HG03432 (cell line): Measurements from ENCODE around the gene BBX.

Experiments
- ATAC-seq: cut with Tn5 transposase; IDR thresholded peaks from one replicate; pipeline ENCODE4 v1.9.1; 2021; ENCODE audit warnings: mild to moderate bottlenecking, moderate library complexity; ENCODE audit not compliant: unreplicated experiment

Gene BBX

GRCh38 chr3:107644631-107645030 lies 121.9 kb downstream of the BBX start:
- no peak for ATAC-seq

DNA sequence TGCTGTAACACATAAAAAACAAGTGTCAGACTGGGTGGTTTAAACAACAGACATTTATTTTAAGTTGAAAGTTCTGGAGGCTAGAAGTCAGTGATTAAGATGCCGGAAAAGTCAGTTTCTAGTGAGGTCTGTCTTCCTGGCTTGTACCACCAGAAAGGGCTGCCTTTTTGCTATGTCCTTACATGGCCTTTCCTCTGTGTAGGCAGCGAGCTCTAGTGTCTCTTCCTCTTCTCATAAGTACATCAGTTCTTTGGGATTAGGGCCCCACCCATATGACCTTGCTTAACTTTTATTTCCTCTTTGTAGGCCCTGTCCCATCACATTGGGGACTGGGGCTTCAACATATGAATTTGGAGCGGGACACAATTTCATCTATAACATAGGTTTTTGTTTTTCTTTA lies 128.0 kb downstream of the BBX start:
- ATAC-seq, result no peak

GRCh38 chr3:107651782-107652181 lies 129.0 kb downstream of the BBX start:
- peak; percentile 83 for ATAC-seq

- no peak for ATAC-seq
Observed at GRCh38 chr3:107654218-107654617, 131.5 kb downstream of the BBX start.

DNA sequence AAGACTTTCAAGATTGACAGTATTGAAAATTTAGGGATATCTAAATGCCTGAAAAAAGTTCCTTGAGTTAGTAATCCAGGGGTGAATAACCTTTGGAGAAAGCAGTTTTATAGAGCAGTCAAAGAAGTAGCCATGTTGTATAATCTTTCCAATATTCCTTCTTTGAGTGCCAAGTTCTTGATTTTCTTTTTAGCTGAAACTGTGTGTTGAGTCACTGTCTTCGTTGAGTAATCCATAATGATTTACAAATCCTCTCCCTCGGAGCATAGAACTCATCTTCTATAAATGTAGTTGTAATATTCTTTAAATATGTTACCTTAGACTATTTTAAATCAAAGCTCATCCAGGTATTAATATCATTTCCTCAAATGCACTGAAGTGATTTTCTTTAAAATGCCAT lies 135.2 kb downstream of the BBX start:
- ATAC-seq, result no peak

- no peak for ATAC-seq
Observed at GRCh38 chr3:107660306-107660976, 137.7 kb downstream of the BBX start.

- ATAC-seq, result peak; percentile 65
Observed at GRCh38 chr3:107661447-107662123, 138.8 kb downstream of the BBX start.

GRCh38 chr3:107662124-107662507 lies 139.4 kb downstream of the BBX start:
- ATAC-seq, result no peak

- no peak for ATAC-seq
Observed at GRCh38 chr3:107662586-107662985, 139.8 kb downstream of the BBX start.

GRCh38 chr3:107663266-107663665 lies 140.5 kb downstream of the BBX start:
- no peak for ATAC-seq

DNA sequence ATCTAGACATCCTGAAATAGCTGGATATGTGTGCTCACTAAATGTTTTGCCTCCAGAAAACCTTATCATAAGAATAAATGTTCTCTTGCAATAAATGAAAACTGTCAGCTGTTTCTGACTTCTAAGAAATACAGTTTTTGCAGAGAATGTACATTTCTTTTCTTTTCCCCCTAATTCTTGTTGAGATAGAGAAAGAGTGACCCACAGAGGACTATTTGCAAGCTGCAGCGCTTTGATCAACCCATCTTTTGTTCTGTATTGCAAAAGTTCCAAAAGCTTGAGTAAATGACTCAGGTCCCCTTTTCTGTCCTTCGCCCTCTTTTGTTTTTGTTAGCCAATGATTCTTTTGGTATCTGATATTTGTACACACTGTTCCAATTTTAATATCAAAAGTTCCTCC lies 141.9 kb downstream of the BBX start:
- ATAC-seq, result no peak

GRCh38 chr3:107665351-107665750 lies 142.6 kb downstream of the BBX start:
- ATAC-seq, result no peak

DNA sequence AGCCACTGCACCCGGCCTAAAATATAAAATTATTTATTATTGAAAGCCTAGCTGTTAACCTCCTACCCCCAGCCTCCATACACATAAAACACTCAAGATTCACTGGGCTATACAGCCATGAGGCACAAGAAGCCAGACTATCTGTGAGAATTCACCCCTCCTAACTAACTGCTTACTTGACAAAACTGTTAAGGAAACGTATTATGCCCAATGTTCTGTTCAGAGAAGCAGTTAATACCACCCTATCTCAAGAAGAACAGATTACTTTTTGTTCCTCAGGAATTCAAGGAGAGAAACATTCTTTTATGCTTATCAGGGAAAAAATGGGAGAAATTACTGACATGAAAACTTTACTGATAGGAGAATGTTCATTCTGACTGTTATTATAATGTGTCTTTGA lies 144.1 kb downstream of the BBX start:
- ATAC-seq, result no peak

DNA sequence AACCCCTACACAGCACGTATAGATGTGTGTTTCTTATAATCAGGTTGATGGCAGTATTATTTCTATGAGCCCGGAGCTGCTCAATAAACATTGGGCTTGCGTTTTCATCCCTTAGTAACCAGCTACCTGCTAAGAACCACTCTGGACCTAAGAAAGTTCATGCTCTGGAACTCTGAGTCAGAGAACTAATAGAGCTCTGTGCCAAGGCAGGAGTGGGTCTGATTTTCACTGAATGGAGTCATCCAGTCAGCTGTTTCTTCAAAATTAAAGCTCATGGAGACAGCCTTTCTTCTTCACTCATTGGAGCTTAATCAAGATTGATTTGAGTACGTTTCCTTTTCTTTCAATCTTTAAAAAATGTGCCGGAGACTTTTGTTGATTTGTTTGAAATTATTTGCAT lies 145.7 kb downstream of the BBX start:
- no peak for ATAC-seq

GRCh38 chr3:107668963-107669362 lies 146.2 kb downstream of the BBX start:
- ATAC-seq, result no peak

DNA sequence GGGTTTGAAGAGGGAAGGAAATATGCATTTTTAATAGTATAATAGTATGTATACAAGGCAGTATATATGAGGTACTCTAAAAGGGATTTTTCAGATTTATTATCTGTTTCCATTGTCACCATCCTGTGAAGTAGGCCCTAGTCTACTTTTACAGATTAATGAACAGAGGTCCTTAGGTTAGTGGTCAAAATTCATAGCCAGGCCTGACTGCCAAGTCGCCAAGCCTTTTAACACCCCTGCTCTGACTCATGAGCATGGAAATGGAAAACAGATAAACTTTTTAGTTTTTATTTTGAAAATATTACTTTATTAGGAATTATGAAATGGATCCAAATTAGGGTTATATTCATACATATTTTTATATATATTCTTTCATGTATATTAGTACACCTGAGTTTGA lies 146.9 kb downstream of the BBX start:
- no peak for ATAC-seq

DNA sequence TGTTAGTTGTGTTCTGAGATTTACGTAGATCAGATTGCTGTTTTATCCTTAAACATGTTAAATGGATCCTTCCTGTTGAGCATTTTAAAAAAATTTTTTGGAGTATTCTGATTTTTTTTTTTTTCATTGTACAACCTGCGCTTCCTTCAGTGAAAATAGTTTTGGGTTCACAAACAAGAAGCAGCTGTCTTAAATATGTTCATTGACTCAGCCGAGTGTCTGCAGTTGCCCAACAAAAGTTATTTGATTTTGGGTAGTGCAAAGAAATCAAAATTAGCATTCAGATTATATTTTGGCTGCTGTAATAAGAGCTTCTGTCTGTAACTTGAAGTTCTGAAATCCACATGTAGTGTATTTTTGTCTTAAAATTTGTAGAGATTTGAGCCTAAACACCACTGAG lies 148.2 kb downstream of the BBX start:
- no peak for ATAC-seq

DNA sequence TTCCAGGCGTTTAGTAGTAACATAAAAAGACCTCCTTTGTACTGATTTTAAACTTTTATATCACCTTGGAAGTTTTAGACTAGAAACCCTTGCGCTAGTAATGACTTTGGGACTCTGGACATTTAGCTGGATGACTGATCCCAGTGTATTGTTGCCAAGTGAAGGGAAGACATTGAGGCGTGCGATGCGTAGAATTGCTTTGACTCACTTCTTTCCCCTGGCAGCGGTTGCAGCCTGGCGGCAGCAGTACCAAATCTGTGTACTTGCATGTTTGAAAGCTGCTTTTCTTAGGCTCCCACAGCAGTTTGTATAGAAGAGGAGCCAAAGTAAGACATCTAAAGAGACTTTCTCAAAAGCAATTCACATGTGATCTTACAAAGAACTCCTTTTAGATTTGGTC lies 151.6 kb downstream of the BBX start:
- ATAC-seq, result no peak

DNA sequence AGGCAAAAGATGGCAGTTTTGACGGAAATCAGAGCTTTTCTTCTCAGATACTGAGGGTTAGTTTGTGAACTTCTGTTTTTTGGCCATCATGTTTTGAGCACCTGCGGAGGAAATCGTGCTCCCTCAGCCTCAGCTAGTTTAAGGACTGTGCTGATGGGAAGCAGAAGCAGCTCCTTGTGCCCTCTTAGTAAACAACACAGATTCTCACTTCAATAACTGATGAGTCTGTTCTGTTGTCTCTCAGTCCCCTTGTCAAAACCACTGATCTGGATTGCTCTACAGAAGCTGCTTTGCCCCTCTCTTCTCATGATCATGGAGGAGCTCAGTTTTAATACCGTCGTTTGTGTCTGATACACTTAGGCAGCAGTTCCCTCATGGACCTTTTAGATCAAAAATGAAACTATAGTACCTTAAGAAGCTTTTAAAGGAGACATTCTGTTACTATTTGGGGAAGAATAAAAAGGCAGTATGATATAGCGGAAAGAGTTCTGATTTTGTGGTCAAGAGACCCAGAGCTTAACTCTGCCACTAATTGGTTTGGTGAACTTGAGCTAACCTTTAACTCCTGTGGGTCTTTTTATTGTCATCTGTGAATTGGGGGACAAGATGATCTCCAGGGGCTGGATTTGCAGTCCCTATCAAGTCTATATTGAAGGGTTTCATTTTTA lies 152.6 kb downstream of the BBX start:
- ATAC-seq, result peak; percentile 61

DNA sequence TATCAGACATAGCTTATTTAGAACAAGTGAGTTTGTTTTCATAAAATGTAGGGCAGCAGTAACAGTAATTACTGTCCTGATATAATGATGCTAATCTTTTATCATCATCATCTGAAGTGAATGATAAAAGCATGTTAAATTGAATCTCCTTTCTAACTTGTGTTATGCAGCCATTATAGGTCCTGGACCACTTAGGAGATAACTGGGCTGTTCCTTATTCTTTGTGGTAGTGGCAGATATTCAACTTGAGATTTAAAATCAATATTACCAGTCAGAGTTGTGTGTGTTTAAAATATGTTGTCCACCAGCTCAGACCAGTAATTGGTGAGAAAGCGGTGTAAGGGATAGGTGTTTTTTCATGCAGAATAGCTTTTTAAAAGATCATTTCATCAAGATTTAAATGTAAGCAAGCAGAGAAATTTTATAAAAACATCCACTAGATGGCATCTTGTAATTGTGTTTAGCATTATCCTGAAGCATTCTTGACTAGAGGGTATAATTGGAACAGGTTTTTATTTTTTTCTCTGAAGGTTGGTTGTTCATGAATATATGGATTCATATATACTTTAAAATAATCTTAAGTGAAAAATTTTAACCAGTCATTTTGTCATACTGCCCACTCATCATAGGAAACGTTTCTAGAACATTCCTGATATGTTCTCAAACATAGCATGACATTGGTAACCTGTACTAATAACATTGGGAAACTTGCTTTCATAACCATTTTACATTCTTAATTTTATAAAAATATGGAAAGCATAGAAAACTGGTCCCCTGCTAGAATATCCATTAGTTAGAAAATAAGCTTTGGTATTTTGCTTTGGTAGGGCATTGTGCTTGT lies 153.9 kb downstream of the BBX start:
- no peak for ATAC-seq

GRCh38 chr3:107679921-107680320 lies 157.2 kb downstream of the BBX start:
- no peak for ATAC-seq
